HG02885 (cell line): ENCODE measurements around the gene ELL.
A peak's percentile ranks its signal among the peaks of the same experiment; 100 is the strongest.

Experiments used
- ATAC-seq: cut with Tn5 transposase; IDR thresholded peaks from one replicate; pipeline ENCODE4 v1.9.1; 2021; ENCODE audit warnings: mild to moderate bottlenecking; ENCODE audit not compliant: unreplicated experiment, poor library complexity

The ELL gene

DNA sequence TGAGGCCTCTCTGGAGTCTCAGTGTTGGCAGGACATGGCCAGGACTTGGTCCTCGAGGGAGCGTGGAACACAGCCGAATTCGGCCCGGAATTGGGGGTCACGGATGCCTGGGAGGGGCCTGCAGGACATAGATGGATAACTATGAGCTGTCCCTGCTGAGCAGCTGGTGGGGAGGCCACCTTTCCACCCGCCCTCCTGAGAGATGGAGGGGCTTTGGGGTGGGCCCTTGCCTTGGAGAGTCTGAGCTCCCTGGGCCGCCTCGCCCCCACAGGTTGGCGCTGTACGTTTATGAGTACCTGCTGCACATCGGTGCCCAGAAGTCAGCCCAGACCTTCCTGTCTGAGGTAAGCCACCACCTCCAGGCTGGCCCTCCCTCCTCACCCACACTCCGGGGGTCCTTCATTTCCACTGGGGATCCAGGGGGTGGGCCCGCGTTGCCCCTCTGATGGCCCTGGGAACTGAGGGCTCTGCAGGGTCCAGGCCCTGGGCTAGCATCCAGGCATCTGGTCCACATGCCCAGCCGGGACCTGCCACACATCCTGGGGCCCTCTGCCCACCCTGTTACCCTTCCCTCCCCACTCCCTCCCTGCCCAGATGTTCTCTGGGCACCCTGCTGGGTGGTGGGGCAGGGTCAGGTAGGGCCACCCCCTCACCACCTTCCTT, 94.7 kb downstream of the ELL start:
- ATAC-seq = no peak

GRCh38 chr19:18426416-18426767, 95.5 kb downstream of the ELL start:
- ATAC-seq = no peak

DNA sequence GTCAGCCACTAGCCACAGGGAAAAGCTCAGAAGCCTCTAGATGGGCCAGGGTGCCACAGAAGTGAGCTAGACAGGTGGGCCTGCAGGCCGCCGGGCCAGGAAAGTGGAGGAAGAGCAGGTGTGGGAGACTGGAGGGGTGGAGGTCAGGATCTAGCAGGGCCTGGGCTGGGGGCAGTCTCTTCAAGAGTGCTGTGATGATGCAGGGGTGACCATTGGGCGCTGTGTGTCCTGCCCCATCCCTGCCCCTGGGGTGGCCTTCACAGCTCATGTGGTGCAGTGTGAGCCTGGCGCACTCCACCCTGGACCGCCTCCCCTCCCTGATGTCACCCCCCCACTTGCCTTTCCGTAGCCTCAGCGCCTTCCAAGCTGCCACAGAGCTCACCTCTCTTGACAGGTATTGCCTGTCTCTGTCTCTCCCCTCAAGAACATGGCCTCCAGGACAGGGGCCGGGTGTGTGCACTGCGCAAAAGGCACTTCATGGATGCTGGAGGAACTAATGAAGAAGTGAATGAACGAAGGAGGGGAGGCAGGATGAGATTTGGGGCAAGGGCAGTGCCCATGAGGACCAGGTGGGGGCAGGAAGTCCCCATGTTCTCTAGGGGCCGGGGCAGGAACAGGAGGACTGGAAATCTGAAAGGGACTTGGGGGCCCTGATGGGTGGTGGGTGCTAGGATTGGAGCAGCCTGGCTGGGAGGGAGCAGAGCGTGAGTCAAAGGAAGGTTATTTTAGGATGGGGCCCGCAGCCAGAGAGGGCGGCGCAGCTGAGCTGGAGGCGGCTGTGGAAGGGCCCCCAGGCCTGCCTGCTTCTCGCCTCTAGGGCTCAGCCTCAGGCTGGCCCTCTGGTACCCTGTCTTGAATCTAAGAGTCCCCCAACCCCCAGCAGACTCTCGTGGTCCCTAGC, 96.1 kb downstream of the ELL start:
- no peak for ATAC-seq

- no peak for ATAC-seq
Measured at GRCh38 chr19:18424890-18425514, 96.9 kb downstream of the ELL start.

DNA sequence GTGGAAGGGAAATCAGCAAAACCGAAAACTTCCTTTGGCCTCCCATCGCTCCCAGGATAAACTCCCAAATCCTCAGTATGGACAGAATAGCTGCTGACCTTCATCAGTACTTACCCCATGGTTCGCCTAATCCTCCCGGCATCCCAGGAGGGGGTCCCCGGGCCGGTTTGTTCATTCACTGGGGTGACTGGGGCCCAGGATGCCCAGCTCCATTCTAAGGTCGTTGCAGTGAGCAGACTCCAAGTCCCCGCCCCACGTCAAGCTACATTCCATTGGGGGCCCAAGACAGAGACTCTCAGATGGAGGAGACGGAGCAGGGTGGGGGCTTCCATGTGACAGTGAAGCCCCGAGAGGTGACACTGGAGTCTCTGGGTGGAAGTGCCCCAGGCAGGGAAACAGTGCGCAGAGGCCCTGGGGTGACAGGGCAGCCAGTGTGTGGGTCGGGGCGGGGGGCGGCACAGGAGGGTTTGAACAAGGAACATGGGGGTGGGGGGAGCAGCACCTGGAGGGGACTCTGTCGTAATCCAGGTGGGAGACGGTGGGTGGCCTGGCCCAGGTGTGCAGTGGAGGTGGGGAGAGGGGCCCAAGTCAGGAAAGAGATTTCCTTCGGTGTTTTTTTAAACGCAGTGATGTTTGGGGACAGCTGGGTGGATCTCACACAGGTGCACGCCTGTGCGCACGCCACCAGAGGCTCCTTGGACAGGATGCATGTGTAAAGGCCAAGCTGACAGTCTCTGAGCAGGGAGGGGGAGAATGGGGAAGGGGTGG, 97.6 kb downstream of the ELL start:
- no peak for ATAC-seq

DNA sequence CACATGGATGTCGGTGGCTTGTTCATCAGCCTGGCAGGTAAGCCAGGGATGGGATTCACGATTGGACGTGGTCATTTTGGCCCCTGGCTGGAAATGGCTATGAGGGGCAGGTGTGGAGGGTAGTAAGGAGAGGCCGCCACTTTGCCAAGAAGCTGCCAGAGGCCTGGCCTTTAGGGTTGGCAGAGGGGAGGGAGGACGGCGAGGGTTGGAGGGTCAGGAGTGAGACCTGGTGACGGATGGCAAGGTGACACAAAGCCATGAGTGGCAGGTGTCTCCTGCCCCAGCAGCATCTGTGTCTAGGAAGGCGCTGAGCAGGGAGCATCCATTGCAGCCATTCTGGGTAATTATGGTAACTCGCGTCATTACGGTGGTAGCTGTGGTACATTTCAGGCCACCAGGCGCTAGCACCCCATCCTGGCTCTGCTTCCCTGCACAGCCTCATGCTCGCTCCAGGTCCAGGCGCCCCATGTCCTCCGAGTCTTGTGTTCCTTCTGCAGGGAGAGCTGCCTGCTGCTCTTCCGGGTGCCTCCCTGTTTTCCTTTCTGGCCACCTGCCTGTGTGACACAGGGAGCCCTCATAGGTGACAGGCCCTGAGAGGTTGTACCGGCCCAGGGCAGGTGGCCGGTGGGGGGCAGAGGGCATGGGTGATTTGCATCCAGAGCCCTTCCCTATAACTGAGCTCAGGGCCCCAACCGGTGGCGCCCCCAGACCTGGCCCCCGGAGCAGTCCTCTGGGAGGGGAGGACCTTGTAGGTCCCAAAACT, 98.4 kb downstream of the ELL start:
- ATAC-seq = no peak

DNA sequence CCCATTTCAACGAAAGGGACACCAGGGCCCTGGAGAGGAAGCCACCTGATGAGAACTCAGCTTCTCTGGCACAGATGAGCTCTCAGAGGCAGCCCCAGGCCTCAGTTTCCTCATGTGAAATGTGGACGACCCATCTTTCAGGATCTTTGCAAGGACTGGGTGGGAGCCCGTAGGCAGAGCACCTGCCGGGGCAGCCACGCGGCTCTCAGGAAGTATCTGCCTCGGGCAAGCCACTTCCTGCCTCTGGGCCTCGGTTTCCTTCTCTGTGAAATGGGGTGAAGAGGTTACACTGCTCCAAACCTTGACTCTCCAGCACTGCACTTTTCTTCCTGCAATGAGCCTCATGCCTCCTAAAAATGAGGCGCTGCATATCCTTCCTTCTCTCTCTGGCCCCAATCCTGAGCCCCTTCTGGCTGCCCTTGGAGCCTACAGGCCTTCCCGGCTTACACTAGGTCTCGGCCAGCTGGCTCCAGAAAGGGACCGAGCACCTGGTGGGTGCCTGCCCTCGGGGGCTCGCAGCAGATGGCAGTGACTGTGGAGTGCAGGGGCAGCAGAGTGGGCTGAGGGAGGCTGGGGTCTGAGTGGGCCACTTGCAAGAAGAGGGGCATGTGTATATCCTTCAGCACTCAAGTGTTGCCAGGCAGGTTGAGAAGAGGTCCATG, 99.2 kb downstream of the ELL start:
- no peak for ATAC-seq

DNA sequence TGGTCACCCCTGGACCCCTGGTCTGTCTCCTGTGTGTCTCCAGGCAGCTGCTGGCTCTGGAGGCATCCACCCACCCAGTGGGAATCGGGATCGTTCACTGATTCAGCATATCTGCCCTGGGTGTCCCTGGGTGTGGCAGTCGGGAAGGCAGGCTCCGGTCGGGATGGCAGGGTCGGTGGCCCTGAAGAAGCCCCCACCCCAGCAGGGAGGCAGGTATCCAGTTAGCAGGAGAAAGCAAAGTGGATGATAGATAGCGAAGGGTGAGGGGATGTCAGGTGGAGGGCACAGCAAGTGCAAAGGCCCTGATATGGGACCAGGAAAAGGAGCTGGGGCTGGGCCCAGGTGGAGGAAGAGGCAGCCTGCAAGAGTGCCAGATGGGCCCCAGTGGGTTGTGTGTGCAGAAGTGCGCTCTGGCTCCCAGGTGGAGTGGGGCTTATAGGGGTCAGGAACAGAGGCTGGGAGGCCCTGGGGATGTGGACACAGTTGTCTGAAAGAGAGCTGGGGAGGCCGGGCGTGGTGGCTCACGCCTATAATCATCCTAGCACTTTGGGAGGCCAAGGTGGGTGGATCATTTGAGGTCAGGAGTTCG, 100.4 kb downstream of the ELL start:
- no peak for ATAC-seq

GRCh38 chr19:18420930-18421329, 100.9 kb downstream of the ELL start:
- ATAC-seq = no peak

GRCh38 chr19:18419699-18420460, 102.0 kb downstream of the ELL start:
- ATAC-seq = peak; percentile 8

GRCh38 chr19:18419195-18419698, 102.6 kb downstream of the ELL start, which contains the start of gene SSBP4:
Gene SSBP4 (plus strand): TSS chr19:18419398. CDS start chr19:18419649, 251 bp downstream.
- peak; percentile 49 for ATAC-seq

DNA sequence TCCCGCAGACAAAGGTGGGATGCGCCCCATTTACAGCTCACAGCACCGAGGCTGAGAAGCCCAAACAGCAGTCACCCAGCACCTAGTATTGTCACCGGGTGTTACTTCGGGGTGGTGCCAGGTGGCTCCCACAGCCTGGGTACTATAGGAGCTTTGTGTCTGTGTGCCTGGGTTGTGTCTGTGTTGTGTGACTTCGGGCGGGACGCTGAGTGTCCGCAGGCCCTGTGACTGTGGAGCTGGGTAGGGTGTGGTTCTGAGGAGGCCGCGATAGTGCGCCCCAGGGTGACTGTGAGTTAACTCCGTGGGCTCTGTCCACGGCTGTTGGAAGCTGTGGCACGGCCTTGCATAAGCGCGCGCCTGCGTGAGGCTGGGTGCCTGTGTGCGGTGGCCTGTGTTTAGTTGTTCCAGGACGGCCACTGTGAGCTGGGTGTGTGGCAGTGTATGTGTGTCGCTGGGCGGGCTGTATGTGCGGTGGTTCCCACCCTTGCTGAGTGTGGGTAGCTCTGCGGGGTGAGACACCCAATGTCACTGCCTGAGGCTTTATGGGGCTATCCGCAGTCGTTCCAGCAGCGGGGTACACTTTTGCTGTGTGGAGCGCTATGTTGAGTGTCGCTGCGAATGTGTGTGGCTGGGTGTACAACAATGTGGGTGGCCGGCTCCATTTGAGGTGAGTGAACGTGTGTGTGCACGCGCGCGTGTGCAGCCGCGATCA, 103.2 kb downstream of the ELL start:
- ATAC-seq = peak; percentile 3

GRCh38 chr19:18418029-18418482, 103.8 kb downstream of the ELL start:
- no peak for ATAC-seq

DNA sequence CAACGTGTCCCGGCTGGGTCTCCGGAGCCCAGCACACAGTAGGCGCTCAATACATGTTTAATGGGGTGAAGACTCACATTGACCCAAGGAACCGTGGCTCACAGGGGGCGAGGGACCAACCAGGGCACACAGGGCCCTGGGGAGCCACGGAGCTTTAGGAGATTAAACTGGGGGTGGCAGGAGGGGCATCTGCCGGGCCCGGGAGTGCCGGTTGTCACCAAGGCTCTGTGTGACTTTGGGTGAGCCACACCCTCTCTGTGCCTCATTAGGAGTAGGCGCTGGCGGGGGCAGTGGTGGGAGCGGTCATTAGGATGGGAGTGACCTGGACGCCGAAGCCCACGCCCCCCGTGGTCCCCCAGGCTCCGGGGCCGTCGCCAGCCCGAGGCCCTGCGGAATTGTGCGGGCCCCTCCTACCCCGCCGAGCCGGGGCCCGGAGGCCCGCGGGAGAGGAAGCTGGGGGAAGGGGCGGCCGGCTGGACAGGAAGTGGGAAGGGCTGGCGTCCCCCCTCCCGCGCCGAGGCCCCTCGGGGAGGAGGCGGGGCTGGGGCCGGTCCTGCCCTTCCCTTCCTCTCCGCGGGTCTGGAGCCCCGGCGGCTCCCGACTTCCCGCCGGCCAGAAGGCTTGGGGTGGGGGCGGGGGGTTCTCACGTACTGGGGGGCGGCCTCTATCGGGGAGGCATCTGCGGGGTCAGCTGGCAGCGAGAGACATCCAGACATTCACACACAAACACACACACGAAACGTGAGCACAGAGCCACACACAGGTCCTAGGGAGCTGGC, 104.4 kb downstream of the ELL start:
- no peak for ATAC-seq

DNA sequence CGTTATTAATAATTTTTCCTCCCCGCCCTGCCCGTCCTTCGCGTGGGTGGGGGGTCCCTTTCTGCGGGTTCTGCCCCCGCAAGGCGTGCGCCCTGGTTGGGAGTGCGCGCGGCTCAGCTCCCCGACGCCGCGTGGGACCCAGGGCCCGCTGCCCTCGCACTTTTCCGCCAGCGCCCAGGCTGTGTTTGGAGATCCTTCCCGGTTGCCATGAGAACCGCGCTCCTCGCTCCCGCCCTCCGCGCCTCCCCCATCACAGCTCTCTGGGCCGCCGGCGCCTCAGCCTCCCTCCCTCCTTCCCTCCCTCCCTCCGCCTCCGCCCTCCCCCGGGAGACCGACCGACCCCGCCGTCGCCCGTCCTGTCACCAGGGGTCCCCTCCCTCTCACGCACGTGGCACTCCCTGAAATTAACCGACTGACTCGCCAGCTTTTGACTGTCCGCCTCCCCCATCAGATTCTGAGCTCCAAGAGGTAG, 105.1 kb downstream of the ELL start:
- no peak for ATAC-seq

- ATAC-seq = no peak
Measured at GRCh38 chr19:18415178-18415867, 106.5 kb downstream of the ELL start.
